HEK293T (cell line): Measurements from ENCODE around the gene EXOC8.

Experiments
- CTCF ChIA-PET: fragments of 350-600 bp; formaldehyde crosslinking; extraction: SDS; loops from one replicate; lab custom pipeline; 2021; ENCODE audit warnings: antibody characterized with exemption, inconsistent platforms; lab: Yijun Ruan, JAX
- POLR2A ChIA-PET: fragments of 350-600 bp; formaldehyde crosslinking; extraction: SDS; loops from one replicate; lab custom pipeline; 2020; ENCODE audit warnings: antibody characterized with exemption, inconsistent platforms; lab: Yijun Ruan, JAX
- DNase-seq: peaks from one replicate; pipeline ENCODE4 v3.0.0; 2012; ENCODE audit warnings: mixed read lengths; ENCODE audit errors: extremely low spot score
- ARNT ChIP-seq: fragments of 450-650 bp; IDR thresholded peaks from 2 replicates; pipeline ENCODE4 v1.6.1; 2017; ENCODE audit warnings: mild to moderate bottlenecking
- BHLHE40 ChIP-seq: fragments of 450-650 bp; IDR thresholded peaks from 2 replicates; pipeline ENCODE4 v1.6.1; 2016; ENCODE audit warnings: mild to moderate bottlenecking, moderate library complexity, borderline replicate concordance
- CTBP1 ChIP-seq: fragments of 450-650 bp; IDR thresholded peaks from 2 replicates; pipeline ENCODE4 v1.6.1; 2016; ENCODE audit warnings: borderline replicate concordance
- ELF4 ChIP-seq: fragments of 450-650 bp; IDR thresholded peaks from 2 replicates; pipeline ENCODE4 v1.6.1; 2017; ENCODE audit warnings: antibody characterized with exemption
- FOXA1 ChIP-seq: fragments of 450-650 bp; IDR thresholded peaks from 2 replicates; pipeline ENCODE4 v1.6.1; 2016; ENCODE audit warnings: mild to moderate bottlenecking
- FOXK2 ChIP-seq: fragments of 450-650 bp; IDR thresholded peaks from 2 replicates; pipeline ENCODE4 v1.6.1; 2016; ENCODE audit warnings: mild to moderate bottlenecking
- FOXM1 ChIP-seq: fragments of 450-650 bp; IDR thresholded peaks from 2 replicates; pipeline ENCODE4 v1.6.1; 2017; ENCODE audit warnings: mild to moderate bottlenecking, borderline replicate concordance
- HDGF ChIP-seq: fragments of 450-650 bp; IDR thresholded peaks from 2 replicates; pipeline ENCODE4 v1.6.1; 2017; ENCODE audit warnings: antibody characterized with exemption, borderline replicate concordance
- L3MBTL2 ChIP-seq: fragments of 450-650 bp; conservative IDR thresholded peaks from 2 replicates; pipeline ENCODE4 v1.6.1; 2016; ENCODE audit warnings: mild to moderate bottlenecking
- LEF1 ChIP-seq: fragments of 450-650 bp; IDR thresholded peaks from 2 replicates; pipeline ENCODE4 v1.6.1; 2017; ENCODE audit warnings: mild to moderate bottlenecking, borderline replicate concordance
- NFRKB ChIP-seq: fragments of 450-650 bp; IDR thresholded peaks from 2 replicates; pipeline ENCODE4 v1.6.1; 2016; ENCODE audit warnings: mild to moderate bottlenecking, moderate library complexity
- PKNOX1 ChIP-seq: fragments of 450-650 bp; IDR thresholded peaks from 2 replicates; pipeline ENCODE4 v1.6.1; 2016
- SP1 ChIP-seq: fragments of 450-650 bp; IDR thresholded peaks from 2 replicates; pipeline ENCODE4 v1.6.1; 2017
- SUZ12 ChIP-seq: fragments of 450-650 bp; IDR thresholded peaks from 2 replicates; pipeline ENCODE4 v1.6.1; 2016; ENCODE audit warnings: mild to moderate bottlenecking
- TARDBP ChIP-seq: fragments of 450-650 bp; IDR thresholded peaks from 2 replicates; pipeline ENCODE4 v1.6.1; 2016
- ZNF384 ChIP-seq: fragments of 450-650 bp; IDR thresholded peaks from 2 replicates; pipeline ENCODE4 v1.6.1; 2016

Gene EXOC8

GRCh38 chr1:231382426-231382825 is 44.8 kb upstream of the EXOC8 start:
- POLR2A ChIA-PET = no interaction called here
- TF ChIP-seq BHLHE40 (no peak), TARDBP (no peak), ARNT (no peak), SUZ12 (no peak), HDGF (no peak), LEF1 (no peak), CTBP1 (no peak), L3MBTL2 (no peak; the same call in 1 of the 2 replicates)
- DNase-seq = no peak
- CTCF ChIA-PET = interaction anchor here (0.5 to 0.8 kb wide), 3 partner anchors 27 to 204 kb away, joined by 3 to 4 read pairs (median 3); no protein-coding TSS in a partner anchor

GRCh38 chr1:231381729-231382128 is 44.1 kb upstream of the EXOC8 start:
- no peak for TF ChIP-seq ZNF384
- no peak for TF ChIP-seq ELF4
- no peak for TF ChIP-seq SUZ12
- TF ChIP-seq BHLHE40 = no peak
- no peak for TF ChIP-seq PKNOX1
- no peak for TF ChIP-seq LEF1
- TF ChIP-seq ARNT = no peak
- TF ChIP-seq FOXA1 = no peak
- TF ChIP-seq L3MBTL2 = no peak
- no peak for TF ChIP-seq SP1
- no peak for TF ChIP-seq HDGF
- no peak for TF ChIP-seq CTBP1
- TF ChIP-seq NFRKB = no peak
- no peak for TF ChIP-seq FOXM1
- TF ChIP-seq FOXK2 = no peak
- TF ChIP-seq TARDBP = no peak
- DNase-seq = no peak
- ChIA-PET POLR2A (no interaction called here), CTCF (interaction anchor here (0.5 to 0.8 kb wide), 2 partner anchors 37 to 205 kb away, joined by 3 to 4 read pairs; no protein-coding TSS in a partner anchor)

GRCh38 chr1:231376875-231377549 is 39.4 kb upstream of the EXOC8 start:
- ChIA-PET CTCF (no interaction called here), POLR2A (interaction anchor here (1.0 kb wide), 1 partner anchor 39 kb away, joined by 3 read pairs; the partner anchor contains the start of genes EXOC8 and SPRTN)
- no peak for DNase-seq
- TF ChIP-seq SUZ12 (no peak), NFRKB (no peak), ARNT (no peak)

GRCh38 chr1:231376101-231376500 is 38.4 kb upstream of the EXOC8 start:
- TF ChIP-seq BHLHE40 = no peak
- no peak for TF ChIP-seq L3MBTL2
- TF ChIP-seq LEF1 = no peak
- TF ChIP-seq FOXM1 = no peak
- no peak for TF ChIP-seq SP1
- no peak for TF ChIP-seq SUZ12
- no peak for TF ChIP-seq FOXK2
- TF ChIP-seq PKNOX1 = no peak
- TF ChIP-seq TARDBP = no peak
- no peak for TF ChIP-seq NFRKB
- TF ChIP-seq FOXA1 = no peak
- TF ChIP-seq HDGF = no peak
- TF ChIP-seq CTBP1 = no peak
- TF ChIP-seq ELF4 = no peak
- TF ChIP-seq ARNT = no peak
- ChIA-PET POLR2A (no interaction called here), CTCF (interaction anchor here (0.7 kb wide), 1 partner anchor 423 kb away, joined by 4 read pairs; no protein-coding TSS in a partner anchor)
- DNase-seq = no peak

- POLR2A ChIA-PET = no interaction called here
- no peak for DNase-seq
- TF ChIP-seq FOXK2 (no peak), CTBP1 (no peak), ARNT (no peak), NFRKB (no peak), HDGF (no peak), FOXM1 (no peak), TARDBP (no peak), SP1 (no peak), SUZ12 (no peak), FOXA1 (no peak)
- CTCF ChIA-PET = interaction anchor here (0.6 to 0.9 kb wide), 2 partner anchors 14 to 18 kb away, joined by 3 read pairs; no protein-coding TSS in a partner anchor
Observed at GRCh38 chr1:231374394-231374793, 36.7 kb upstream of the EXOC8 start.

- CTCF ChIA-PET = no interaction called here
Observed at GRCh38 chr1:231372501-231372900, 34.8 kb upstream of the EXOC8 start.

More at GRCh38 chr1:231372501-231372900, 34.8 kb upstream of the EXOC8 start:
- DNase-seq = no peak
- POLR2A ChIA-PET = interaction anchor here (0.8 to 1.1 kb wide), 2 partner anchors 10 to 48 kb away, joined by 3 to 4 read pairs; no protein-coding TSS in a partner anchor
- TF ChIP-seq ELF4 (no peak), FOXA1 (no peak), SP1 (no peak), L3MBTL2 (no peak)
